ENCODE results near the gene EYS.
"Not testable (repeated sequence)": the region's sequence is repeated elsewhere in the genome, so short reads cannot be mapped to it uniquely, and the experiment has no call there.

The EYS gene

GRCh38 chr6:64000818-64001491 is 1706.1 kb downstream of the EYS start:
- no peak for DNase-seq

GRCh38 chr6:63999613-64000012 is 1707.4 kb downstream of the EYS start:
- DNase-seq: no peak

- DNase-seq: no peak
Observed at GRCh38 chr6:63998991-63999390, 1708.0 kb downstream of the EYS start.

- DNase-seq: no peak
Observed at GRCh38 chr6:63997734-63998133, 1709.3 kb downstream of the EYS start.

- no peak for DNase-seq
Observed at GRCh38 chr6:63997221-63997620, 1709.8 kb downstream of the EYS start.

GRCh38 chr6:63985223-63985622 is 1721.8 kb downstream of the EYS start:
- no peak for DNase-seq

GRCh38 chr6:63975699-63976098 is 1731.3 kb downstream of the EYS start:
- no peak for DNase-seq

GRCh38 chr6:63968650-63969049 is 1738.4 kb downstream of the EYS start:
- no peak for DNase-seq

- no peak for DNase-seq
Observed at GRCh38 chr6:63964366-63964765, 1742.7 kb downstream of the EYS start.

GRCh38 chr6:63963769-63964315 is 1743.2 kb downstream of the EYS start:
- no peak for DNase-seq

GRCh38 chr6:63953336-63954021 is 1753.5 kb downstream of the EYS start:
- DNase-seq: not testable (repeated sequence)

- DNase-seq: no peak
Observed at GRCh38 chr6:63947792-63948529, 1759.1 kb downstream of the EYS start.

GRCh38 chr6:63945987-63946386 is 1761.0 kb downstream of the EYS start:
- DNase-seq: no peak

GRCh38 chr6:63943826-63944225 is 1763.2 kb downstream of the EYS start:
- DNase-seq: no peak

GRCh38 chr6:63941747-63942470 is 1765.1 kb downstream of the EYS start:
- DNase-seq: no peak

- no peak for DNase-seq
Observed at GRCh38 chr6:63940056-63940455, 1767.0 kb downstream of the EYS start.

- DNase-seq: no peak
Observed at GRCh38 chr6:63936399-63936798, 1770.6 kb downstream of the EYS start.

GRCh38 chr6:63935732-63936131 is 1771.3 kb downstream of the EYS start:
- DNase-seq: no peak

GRCh38 chr6:63933948-63934347 is 1773.1 kb downstream of the EYS start:
- not testable (repeated sequence) for DNase-seq

GRCh38 chr6:63930848-63931247 is 1776.2 kb downstream of the EYS start:
- DNase-seq: no peak

- no peak for DNase-seq
Observed at GRCh38 chr6:63929111-63929510, 1777.9 kb downstream of the EYS start.

- no peak for DNase-seq
Observed at GRCh38 chr6:63928613-63929012, 1778.4 kb downstream of the EYS start.

Data from activated CD4-positive, alpha-beta T cell treated with anti-CD3 and anti-CD28 coated beads, Interleukin-2, Interleukin-6, amounts not matched to agents 100 ng/mL and 50 ng/mL, durations not matched to agents 16 hours and 8 hours (primary cell).